ENCODE data around the gene PKDREJ.

PKDREJ gene

GRCh38 chr22:46278656-46279645, 15.8 kb upstream of the PKDREJ start:
- TF ChIP-seq CTCF (IDR thresholded peaks at IDR 0.05; ENCODE audit: borderline replicate concordance, insufficient read depth, low read depth, low read length): no peak
- H3K4me3 ChIP-seq (ENCODE audit: low read depth, low read length): no peak overlapping the region

GRCh38 chr22:46276563-46276962, 13.4 kb upstream of the PKDREJ start:
- no peak overlapping the region for H3K4me3 ChIP-seq (ENCODE audit: low read depth, low read length)
- no peak for TF ChIP-seq CTCF (IDR thresholded peaks at IDR 0.05; ENCODE audit: borderline replicate concordance, insufficient read depth, low read depth, low read length)

- no peak for TF ChIP-seq CTCF (IDR thresholded peaks at IDR 0.05; ENCODE audit: borderline replicate concordance, insufficient read depth, low read depth, low read length)
- no peak overlapping the region for H3K4me3 ChIP-seq (ENCODE audit: low read depth, low read length)
Measured at GRCh38 chr22:46275455-46276122, 12.4 kb upstream of the PKDREJ start.

DNA sequence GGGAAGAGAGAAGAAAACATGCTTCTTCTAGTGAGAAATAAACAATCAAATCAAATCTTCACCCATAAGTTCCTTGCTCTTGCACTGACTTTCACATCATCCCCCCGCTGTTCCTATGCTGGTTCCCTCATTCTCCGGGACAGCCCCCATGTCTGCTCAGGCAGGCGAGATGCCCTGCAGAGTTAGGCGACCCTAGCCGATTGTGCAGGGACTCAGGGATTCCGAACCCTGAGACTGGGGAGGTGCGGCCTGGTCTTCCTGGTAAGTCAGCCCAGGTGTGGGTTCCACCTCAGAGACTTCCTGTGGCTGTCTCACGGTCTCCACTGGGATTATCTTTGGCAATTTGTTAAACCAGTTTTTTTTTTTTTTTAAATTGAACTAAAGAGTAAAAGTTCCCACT, 11.2 kb upstream of the PKDREJ start:
- TF ChIP-seq CTCF (IDR thresholded peaks at IDR 0.05; ENCODE audit: borderline replicate concordance, insufficient read depth, low read depth, low read length): no peak
- H3K4me3 ChIP-seq (ENCODE audit: low read depth, low read length): no peak overlapping the region

GRCh38 chr22:46273432-46274148, 10.4 kb upstream of the PKDREJ start:
- TF ChIP-seq CTCF (IDR thresholded peaks at IDR 0.05; ENCODE audit: borderline replicate concordance, insufficient read depth, low read depth, low read length): no peak
- H3K4me3 ChIP-seq (ENCODE audit: low read depth, low read length): no peak overlapping the region

DNA sequence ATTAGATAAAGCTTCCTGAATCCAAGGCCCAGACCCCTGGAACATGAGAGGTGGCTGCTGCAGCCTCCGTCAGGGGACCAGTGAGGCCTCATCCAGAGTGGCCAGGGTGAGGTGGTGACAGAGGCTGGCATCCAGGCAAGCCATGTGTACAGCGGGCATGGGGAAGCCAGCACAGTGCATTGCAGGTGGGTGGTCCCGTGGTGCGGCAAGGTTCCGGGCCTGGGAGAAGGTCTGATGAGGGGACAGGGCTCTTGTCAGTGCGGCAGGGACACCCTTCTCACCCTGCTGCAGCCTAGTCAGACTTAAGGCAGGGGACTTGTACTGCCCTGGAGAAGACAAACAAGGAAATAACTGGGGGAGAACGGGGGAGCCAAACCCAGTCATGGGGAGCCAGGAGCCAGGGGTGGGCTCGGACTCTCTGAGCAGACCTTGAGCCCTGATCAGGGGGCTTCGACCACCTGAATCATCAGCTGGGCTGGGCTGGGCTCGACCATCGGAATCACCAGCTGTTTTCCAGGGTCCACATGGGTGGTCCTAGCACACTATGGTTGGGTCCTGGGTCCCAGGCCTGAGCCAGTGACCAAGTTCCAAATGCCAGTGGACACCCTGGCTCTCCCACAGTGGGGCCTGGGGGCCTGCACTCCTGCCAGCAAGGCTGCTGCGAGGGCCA, 9.8 kb upstream of the PKDREJ start:
- no peak for TF ChIP-seq CTCF (IDR thresholded peaks at IDR 0.05; ENCODE audit: borderline replicate concordance, insufficient read depth, low read depth, low read length)
- H3K4me3 ChIP-seq (ENCODE audit: low read depth, low read length): no peak overlapping the region
